ENCODE data around the gene C1orf87. TPM values are rescaled to one million over a fixed set of nuclear protein-coding genes. Genes with fewer than 3 reads are reported as not detected.

The C1orf87 gene
- total RNA-seq, 1 experiment from 2014 or later: not detected

DNA sequence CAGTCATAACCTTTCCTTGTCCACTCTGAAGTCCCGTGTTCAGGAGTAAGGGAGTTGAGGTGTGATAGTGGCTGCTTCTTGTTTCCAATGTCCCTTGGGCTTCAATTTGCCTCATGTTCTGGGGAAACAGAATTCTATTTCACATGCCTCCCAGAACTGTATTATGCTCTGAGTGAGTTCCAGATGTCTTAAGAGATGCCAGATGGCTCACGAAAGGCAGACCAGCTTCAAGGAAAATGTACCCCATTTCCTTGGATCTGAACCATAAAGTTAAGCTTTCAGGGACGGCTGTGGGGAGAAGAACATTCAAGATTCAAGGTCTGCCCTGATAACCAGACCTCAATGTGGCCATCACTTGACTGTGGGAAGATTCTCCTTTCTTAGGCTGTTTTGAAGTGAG, 42.4 kb downstream of the C1orf87 start:
- Histone ChIP-seq H3K36me3 (no peaks in the 10 kb centered on the region), H3K27me3 (no peaks in the 10 kb centered on the region), H3K9me3 (no peaks in the 10 kb centered on the region), H3K4me3 (no peak overlapping the region)
- no peak for DNase-seq

DNA sequence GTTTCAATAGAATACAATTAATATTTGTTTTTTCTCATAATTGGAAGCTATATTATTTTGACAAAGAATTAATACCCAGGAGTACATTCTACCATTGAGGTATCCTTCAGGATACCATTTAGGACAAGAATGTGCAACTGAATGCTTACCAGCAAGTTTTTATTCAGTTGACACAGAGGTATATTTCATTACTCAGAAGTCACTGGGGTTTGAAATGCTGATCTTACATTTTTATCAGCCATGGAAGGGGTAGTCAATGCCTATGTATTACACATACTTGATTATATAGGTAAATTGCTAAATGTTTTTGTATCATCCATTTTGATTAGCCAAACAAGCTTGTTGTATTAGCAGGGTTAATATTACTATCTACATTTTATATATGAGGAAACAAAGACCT, 48.0 kb downstream of the C1orf87 start:
- Histone ChIP-seq H3K27me3 (no peaks in the 10 kb centered on the region; the same call in 1 of the 2 replicates), H3K36me3 (no peaks in the 10 kb centered on the region), H3K9me3 (no peaks in the 10 kb centered on the region), H3K4me3 (no peak overlapping the region)
- DNase-seq: no peak

DNA sequence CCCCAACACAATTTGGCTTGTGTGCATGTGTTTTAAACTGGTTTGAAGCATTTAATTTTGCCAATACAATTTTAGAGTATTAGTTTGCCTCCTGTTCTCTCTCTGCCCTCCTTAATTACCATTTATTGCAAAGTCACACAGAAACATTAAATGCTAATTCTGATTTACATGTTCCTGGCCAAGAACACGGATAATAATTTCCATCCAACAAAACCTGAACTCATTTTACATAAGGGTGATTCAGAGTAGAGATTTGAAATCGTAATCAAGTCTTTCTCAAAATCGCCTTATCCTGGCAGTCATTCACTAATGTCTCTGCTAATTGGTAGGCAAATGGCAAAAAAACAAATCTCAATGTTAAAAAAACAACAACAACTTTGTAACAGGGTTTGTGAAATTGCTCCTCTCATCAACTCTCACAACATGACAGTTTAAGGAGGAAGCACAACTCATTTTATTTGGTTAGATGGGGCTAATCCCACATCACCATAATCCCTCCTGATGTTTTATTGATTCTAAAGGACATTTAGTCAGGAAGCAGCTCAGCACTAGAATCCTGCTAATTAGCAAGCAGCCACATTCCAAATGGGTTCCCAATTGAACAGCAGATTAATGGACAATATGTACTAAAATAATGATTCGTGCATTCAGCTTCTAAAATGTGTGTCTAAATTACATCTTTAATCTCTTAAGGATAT, 55.9 kb downstream of the C1orf87 start:
- no peaks in the 10 kb centered on the region for H3K36me3 ChIP-seq
- no peak overlapping the region for H3K4me3 ChIP-seq
- no peaks in the 10 kb centered on the region for H3K9me3 ChIP-seq
- H3K27me3 ChIP-seq: no peaks in the 10 kb centered on the region
- DNase-seq: no peak

DNA sequence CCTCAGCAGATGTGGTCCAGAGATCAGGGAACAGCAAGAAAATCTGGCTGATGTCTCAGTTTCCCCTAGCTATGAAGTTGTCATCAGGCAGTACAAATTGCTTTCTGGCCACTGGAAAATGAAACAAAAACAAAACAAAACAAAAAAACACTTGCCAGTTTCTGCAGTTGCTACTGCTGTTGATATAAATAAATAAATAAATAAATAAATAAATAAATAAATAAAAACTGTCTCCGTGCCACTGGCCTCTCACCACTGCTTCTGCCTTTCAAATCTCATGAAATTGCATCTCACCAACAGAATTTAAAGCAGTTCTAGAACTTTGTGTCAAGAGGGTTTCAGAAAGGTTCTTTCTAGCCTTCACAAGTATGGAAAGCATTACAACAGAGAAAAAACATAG, 62.9 kb downstream of the C1orf87 start:
- no peaks in the 10 kb centered on the region for H3K36me3 ChIP-seq
- no peak for DNase-seq
- H3K27me3 ChIP-seq: no peaks in the 10 kb centered on the region
- H3K9me3 ChIP-seq: no peaks in the 10 kb centered on the region
- H3K4me3 ChIP-seq: no peak overlapping the region

DNA sequence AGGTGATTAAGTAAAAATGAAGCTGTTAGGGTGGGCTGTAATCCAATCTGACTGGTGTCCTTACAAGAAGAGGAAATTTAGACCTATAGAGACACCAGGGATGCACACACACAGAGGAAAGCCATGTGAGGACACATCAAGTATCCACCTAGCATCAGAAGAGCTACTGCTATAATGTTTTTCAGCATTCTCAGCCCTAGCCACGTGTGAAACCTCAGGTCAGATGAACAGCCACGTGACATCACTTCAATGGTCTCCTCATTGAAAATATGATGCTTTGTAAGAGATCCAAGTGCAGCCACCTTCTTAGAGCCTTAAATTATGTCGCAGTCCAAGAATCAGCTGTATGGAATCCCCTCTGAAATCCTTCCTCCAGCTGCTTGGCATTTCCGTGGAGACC, 65.1 kb downstream of the C1orf87 start:
- no peaks in the 10 kb centered on the region for H3K9me3 ChIP-seq
- H3K4me3 ChIP-seq: no peak overlapping the region
- no peaks in the 10 kb centered on the region for H3K27me3 ChIP-seq
- no peak for DNase-seq
- no peaks in the 10 kb centered on the region for H3K36me3 ChIP-seq

DNA sequence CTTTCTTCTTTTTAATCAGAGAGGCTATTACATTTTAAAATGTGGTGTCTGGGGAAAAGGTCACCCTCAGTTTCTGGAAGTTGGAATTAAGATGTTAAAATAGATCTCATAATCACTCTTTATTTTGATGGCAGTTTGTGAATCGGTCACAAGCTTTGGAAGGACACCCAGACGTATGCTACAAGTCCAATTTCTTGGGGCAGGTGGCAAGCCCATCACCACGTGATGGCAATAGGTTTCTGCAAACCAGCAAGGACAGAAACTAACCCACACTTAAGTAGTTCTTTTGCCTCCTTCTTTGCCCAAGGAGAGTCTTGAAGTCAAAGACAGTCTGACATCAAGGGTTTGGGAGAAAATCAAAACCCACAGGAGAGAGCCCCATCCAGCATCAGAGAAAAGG, 72.9 kb downstream of the C1orf87 start:
- Histone ChIP-seq H3K27me3 (no peaks in the 10 kb centered on the region), H3K36me3 (no peaks in the 10 kb centered on the region), H3K4me3 (no peak overlapping the region), H3K9me3 (no peaks in the 10 kb centered on the region)
- DNase-seq: no peak

DNA sequence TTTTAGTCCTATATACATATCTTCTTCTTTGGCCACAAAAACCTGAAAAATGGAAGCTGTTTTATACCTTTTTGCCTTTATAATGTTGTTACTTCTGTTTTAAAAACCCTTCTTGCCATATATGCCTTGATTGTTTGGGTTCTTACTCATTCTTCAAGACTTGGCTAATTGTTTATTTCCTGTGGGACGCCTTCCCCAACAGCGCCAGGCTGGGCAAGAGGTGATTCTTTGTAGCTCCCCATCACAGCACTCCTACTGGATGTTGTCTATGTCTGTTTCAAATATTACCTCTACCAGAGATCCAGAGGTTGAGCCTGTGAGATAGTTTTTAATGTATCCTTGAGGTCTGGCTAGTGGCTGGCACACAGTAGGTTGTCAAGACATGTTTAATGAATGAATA, 73.8 kb downstream of the C1orf87 start:
- Histone ChIP-seq H3K9me3 (no peaks in the 10 kb centered on the region), H3K36me3 (no peaks in the 10 kb centered on the region), H3K4me3 (no peak overlapping the region), H3K27me3 (no peaks in the 10 kb centered on the region)
- no peak for DNase-seq

DNA sequence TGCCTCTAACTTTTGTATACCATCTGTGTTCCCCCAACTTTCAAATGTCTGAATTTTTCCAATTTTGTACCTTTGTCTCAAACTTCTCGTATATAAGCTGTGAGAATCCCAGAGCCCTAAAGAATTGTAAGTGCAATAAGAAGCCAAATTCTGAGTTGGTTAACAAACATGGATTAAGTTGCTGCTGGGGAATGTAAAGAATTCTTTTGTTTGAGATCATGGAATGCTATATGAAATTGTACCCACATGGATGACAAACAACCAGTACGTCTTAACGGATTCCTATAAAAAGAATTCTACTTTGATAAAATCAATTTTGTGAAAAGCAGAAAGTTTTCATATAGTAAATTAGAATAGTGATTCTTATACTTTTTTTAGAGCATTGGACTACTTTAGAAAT, 74.6 kb downstream of the C1orf87 start:
- DNase-seq: no peak
- Histone ChIP-seq H3K27me3 (no peaks in the 10 kb centered on the region), H3K36me3 (no peaks in the 10 kb centered on the region), H3K9me3 (no peaks in the 10 kb centered on the region), H3K4me3 (no peak overlapping the region)

DNA sequence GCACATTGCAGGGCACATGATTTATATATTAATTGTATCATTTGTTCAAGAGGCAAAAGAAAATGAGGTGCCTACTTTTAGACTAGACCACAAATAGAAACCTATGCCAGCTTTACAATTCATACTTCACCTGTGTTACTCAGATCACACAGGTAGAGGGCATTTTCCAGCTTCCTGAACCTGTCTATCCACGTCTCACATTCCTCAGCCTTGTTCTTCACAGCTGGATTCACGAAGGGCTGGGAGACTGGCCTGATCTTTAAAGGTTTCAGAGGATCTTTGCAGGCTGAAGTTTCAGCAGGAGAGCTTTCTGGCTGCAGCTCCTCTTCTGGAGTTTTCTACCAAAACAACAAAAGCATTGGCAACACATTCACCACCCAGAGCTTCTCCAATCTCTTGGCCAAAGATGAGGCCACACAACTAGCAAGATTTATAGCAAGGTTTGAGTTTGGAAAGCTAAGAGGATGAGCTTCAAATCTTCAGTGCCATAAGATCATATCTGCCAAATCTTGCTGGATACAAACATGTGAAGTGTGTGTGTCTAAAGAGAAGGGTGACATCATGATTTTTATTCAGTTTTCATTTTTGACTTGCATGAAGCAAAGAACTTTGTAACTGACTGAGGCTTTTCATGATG, 76.0 kb downstream of the C1orf87 start:
- Histone ChIP-seq H3K4me3 (no peak overlapping the region), H3K27me3 (no peaks in the 10 kb centered on the region), H3K9me3 (no peaks in the 10 kb centered on the region), H3K36me3 (no peaks in the 10 kb centered on the region)
- no peak for DNase-seq

DNA sequence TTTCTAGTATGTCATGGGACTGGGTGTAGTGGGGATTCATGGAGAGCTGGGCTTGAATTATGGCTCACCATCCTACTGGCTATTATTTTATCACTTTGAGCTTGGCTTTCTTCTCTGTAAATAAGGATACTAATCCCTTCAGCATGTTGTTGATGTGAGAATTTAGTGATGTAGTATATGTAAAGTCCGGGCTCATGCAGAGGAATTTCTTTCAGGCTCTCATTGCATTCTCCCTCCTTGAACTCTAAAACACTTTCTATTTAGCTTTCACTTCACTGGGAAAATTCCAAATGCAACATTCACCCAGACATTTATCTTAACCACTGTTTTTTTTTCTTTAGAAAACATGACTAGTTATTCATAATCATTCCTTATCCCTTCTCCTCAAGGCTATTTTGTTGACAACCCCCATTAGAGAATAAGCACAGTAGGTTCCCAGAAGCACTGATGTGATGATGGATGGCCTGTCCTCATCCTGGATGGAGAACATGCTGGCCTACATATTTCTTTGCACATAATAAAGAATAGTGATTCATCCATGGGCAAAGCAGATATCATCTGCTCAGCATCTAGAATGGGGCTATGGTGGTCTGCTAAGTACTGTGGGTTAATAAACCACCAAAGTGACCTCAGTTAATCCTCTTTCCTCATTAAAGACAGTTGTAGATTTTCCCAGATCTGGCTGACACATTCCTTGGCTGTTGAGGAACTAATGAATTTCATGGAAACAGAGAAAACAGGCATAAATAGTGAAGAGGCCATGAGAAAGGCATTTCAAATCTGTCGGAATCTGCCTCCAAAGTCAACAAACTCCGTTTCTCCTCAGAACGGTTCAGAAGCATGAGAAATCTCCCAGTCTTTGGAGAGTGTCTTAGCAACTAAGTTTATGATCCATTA, 79.0 kb downstream of the C1orf87 start:
- DNase-seq: no peak
- Histone ChIP-seq H3K4me3 (no peak overlapping the region), H3K9me3 (no peaks in the 10 kb centered on the region), H3K27me3 (no peaks in the 10 kb centered on the region), H3K36me3 (no peaks in the 10 kb centered on the region)

DNA sequence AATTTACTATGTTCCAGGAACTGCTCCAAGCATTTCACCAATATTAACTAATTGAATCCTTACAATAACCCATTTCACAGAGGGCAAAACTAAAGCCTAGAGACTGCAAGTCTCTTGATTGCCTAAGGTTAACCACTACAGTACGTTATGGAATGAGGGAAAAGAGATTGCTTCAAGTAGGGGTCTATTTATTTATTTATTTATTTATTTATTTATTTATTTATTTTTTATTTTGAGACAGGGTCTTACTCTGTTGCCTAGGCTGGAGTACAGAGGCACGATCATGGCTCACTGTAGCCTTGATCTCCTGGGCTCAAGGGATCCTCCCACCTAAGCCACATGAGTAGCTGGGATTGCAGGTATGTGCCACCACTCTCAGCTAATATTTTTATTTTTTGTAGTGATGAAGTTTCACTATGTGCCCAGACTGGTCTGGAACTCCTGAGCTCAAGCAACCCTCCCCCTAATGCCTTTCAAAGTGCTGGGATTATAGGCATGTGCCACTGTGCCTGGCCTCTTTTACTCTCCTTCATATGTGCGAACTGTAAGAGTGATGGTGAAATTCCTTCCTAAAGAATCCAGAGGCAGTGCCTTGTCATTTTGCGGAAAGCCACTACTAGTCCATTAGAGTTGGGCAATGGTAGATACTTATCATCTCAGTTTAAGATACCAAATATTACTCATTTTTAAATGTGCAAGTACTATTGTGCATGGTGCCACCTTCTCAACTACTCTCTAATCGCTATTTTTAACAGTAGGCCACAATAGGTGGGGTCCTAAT, 81.3 kb downstream of the C1orf87 start:
- Histone ChIP-seq H3K4me3 (no peak overlapping the region), H3K36me3 (no peaks in the 10 kb centered on the region), H3K27me3 (no peaks in the 10 kb centered on the region), H3K9me3 (no peaks in the 10 kb centered on the region)
- no peak for DNase-seq

DNA sequence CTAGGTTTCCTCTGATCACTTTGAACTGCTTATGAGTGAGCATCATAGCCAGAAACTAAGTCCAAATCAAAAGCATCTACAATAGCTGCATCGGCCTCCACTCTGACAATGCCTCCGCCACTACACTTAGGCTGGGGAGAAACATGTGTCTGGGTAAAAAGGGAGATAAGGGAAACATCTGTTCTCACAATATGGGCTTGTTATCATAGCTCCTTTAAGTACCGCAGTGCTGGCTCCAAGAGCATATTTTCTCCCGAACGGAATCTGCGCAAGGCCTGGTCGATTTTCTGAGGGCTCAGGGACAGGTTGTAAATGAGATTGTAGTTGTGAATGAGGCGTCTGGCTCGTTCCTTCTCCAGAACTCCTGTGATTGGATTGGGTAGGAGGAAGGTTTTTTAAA, 83.1 kb downstream of the C1orf87 start:
- Histone ChIP-seq H3K27me3 (no peaks in the 10 kb centered on the region), H3K4me3 (no peak overlapping the region), H3K36me3 (no peaks in the 10 kb centered on the region), H3K9me3 (no peaks in the 10 kb centered on the region)
- no peak for DNase-seq

DNA sequence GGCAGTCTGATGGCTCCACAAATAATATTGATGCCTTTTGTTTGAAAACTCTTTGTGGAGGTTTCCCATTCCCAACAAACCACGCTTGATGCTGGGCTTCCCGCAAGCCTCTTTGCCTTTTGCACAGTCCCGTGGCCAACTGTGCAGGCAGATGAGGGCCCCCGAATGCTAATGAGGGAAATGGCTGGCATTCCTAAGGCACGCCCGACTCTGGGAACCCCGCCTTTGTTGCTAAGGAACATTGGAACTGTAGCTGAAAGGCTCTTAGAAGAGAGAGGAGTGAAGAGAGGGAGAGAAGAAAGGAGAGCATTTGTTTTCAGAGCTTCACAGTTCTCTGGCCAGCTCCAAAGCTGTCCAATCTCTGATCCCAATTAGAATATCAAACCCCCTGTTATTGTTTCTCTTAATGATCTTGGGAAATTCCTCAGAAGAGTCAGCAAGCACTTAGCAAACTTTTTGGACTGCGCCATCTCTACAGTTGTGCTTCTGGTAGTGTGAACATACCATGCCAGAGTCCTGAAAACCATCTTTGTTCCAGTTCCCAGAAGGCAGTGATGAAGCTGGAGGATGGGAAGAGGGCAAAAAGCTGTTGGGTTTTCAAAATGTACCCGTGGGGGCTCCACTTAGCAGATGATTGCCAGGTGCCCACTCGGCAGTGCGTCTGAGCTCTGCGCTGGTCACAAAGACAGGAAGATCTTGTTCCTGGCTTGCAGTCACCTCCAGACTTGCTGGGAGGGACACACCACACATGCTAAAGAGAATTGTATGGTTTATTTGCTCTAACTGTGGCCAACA, 86.9 kb downstream of the C1orf87 start:
- Histone ChIP-seq H3K36me3 (no peaks in the 10 kb centered on the region), H3K4me3 (no peak overlapping the region), H3K9me3 (no peaks in the 10 kb centered on the region), H3K27me3 (no peaks in the 10 kb centered on the region)
- DNase-seq: no peak

DNA sequence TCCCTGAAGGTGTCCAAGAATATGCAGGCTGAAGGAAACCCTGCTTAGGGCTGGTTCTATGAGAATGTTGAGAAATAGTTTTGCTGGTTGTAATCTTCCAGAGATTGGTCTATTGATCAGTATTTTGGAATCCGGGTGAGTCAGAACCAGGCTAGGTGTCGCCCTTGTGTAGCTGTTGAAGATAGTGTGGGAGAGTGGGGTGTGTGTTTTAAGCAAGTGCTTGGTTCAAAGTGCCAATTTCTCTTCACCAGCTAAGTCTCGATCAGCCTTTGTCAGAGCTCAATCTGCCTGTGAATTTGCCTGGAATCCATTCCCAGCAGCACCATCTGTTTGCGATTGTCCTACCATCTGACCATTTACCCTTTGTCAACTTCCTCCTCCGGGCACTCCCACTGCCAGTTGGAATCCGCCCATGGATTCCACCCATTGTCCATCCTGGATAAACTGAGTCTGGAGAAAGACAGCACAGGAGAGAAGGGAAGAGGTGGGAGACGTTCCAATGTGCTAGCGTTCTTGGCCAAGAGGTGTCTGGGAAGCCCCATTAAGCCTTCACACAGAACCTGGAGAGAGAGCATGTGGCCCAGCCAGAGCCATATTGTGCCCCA, 87.6 kb downstream of the C1orf87 start:
- no peak overlapping the region for H3K4me3 ChIP-seq
- no peak for DNase-seq
- no peaks in the 10 kb centered on the region for H3K36me3 ChIP-seq
- no peaks in the 10 kb centered on the region for H3K9me3 ChIP-seq
- no peaks in the 10 kb centered on the region for H3K27me3 ChIP-seq

DNA sequence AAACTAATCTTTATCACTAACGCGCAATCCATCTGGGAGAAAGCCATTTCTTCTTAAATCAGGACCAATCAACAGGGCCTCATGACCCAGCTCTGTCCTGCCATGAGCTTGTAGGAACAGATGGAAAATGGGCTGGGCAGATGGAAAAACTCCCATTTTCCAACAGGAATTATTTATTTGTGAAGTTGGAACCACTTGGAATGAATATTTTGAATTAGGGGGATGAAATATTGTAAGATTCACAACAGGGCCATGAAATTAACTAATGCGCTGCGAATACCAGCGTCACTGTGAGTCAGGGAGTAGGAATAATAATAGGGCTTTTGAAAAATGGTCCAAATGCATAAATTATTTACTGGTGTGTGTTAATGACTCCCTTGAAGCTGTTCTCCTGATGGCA, 93.9 kb downstream of the C1orf87 start:
- DNase-seq: no peak
- Histone ChIP-seq H3K27me3 (no peaks in the 10 kb centered on the region), H3K9me3 (no peaks in the 10 kb centered on the region), H3K4me3 (no peak overlapping the region), H3K36me3 (no peaks in the 10 kb centered on the region)

DNA sequence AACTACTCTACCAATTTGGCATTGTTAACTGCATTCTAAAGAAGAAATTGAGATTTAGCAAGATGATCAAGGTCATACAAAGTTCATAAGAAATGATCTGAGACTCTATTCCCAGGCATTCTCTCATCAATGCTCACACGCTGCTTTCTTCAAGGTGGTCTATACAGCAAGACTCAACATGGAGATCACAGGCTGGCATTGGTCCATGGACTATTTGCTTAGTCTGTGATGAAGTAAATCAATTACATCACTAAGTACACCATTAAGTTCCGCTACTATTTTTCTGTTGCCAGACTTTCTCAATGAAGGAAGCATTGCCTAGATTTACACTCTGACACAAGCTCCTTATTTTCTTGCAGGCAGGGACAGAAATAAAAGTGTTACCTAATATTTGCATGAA, 95.1 kb downstream of the C1orf87 start:
- DNase-seq: no peak
- Histone ChIP-seq H3K4me3 (no peak overlapping the region), H3K27me3 (no peaks in the 10 kb centered on the region), H3K36me3 (no peaks in the 10 kb centered on the region), H3K9me3 (no peaks in the 10 kb centered on the region)
